Measurements from ENCODE around the gene TMEM229B.

TMEM229B gene

DNA sequence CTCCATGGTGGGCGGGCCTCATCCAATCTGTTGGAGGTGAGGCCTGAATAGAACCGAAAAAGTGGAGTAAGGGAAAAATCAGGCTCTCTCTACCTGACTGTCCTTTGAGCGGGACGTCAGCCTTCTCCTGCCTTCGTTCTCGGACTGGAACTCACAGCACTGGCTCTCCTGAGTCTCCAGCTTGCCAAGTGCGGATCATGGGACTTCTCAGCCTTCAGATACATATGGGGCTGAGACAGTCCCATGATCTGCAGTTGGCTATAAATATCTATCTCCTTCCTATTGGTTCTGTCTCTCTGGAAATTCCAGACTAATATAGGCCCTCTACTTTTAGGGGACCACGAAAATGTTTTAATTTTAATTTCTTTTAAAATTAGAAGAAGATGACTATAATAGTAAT is 46.8 kb downstream of the TMEM229B start:
- H3K27ac ChIP-seq = no peak overlapping the region
- no peak for TF ChIP-seq ZFX (IDR thresholded peaks at IDR 0.05; ENCODE audit: borderline replicate concordance)
- TF ChIP-seq, protein P1, sequence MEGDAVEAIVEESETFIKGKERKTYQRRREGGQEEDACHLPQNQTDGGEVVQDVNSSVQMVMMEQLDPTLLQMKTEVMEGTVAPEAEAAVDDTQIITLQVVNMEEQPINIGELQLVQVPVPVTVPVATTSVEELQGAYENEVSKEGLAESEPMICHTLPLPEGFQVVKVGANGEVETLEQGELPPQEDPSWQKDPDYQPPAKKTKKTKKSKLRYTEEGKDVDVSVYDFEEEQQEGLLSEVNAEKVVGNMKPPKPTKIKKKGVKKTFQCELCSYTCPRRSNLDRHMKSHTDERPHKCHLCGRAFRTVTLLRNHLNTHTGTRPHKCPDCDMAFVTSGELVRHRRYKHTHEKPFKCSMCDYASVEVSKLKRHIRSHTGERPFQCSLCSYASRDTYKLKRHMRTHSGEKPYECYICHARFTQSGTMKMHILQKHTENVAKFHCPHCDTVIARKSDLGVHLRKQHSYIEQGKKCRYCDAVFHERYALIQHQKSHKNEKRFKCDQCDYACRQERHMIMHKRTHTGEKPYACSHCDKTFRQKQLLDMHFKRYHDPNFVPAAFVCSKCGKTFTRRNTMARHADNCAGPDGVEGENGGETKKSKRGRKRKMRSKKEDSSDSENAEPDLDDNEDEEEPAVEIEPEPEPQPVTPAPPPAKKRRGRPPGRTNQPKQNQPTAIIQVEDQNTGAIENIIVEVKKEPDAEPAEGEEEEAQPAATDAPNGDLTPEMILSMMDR (IDR thresholded peaks at IDR 0.05) = no peak

DNA sequence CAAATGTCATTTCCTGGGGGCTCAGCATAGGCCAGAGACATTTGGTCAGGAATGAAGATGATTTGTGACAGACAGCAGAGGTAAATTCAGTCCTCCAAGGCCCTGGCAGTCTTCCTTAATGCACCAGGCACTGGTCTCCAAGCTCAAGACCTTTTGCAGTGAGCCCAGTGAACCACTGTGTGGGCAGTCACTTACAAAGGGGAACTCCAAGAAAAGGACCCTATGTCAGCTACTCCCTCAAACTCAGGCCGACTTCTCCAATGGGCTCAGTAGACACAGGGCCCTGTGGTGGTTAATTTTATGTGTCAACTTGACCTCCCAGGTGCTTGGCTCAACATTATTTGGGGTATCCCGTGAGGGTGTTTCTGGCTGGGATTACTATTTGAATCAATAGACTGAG is 47.3 kb downstream of the TMEM229B start:
- no peak for TF ChIP-seq ZFX (IDR thresholded peaks at IDR 0.05; ENCODE audit: borderline replicate concordance)
- TF ChIP-seq, protein P1 (IDR thresholded peaks at IDR 0.05) = no peak
- H3K27ac ChIP-seq = no peak overlapping the region

DNA sequence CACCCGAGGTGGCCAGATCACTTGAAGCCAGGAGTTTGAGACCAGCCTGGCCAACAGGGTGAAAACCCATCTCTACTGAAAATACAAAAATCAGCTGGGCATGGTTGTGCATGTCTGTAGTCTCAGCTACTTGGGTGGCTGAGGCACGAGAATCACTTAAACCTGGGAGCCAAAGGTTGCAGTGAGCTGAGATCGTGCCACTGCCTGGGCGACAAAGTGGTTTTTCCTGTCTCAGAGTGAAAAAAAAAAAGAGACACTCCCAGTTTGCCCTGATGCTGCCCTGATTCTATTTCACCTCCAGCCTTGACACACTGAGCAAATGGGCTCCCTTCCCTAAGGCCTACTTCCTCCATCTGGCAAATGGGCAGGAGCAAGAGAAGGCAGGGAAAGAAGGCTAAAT is 48.0 kb downstream of the TMEM229B start:
- TF ChIP-seq, protein P1 (IDR thresholded peaks at IDR 0.05) = no peak
- no peak for TF ChIP-seq ZFX (IDR thresholded peaks at IDR 0.05; ENCODE audit: borderline replicate concordance)
- H3K27ac ChIP-seq = no peak overlapping the region

DNA sequence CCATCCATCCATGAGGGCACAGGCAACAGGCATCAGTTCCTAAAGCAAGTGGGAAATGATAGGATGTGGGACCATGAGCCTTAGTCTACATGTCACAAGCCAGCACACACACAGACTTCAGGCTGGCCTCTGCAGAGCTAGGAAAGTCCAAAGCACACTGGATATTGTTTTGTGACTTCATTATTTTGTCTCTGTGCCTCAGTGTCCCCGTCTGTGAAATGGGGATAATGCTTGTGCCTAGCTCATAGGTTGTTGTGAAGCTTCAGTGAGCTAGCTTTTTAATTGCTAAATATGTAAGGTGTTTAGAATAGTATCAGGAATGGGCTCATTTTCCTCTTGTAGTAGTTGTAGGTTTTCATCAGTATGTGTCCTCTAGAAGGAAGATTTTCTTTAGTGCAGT is 49.6 kb downstream of the TMEM229B start:
- TF ChIP-seq, protein P1 (IDR thresholded peaks at IDR 0.05) = no peak
- TF ChIP-seq ZFX (IDR thresholded peaks at IDR 0.05; ENCODE audit: borderline replicate concordance) = no peak
- no peak overlapping the region for H3K27ac ChIP-seq

DNA sequence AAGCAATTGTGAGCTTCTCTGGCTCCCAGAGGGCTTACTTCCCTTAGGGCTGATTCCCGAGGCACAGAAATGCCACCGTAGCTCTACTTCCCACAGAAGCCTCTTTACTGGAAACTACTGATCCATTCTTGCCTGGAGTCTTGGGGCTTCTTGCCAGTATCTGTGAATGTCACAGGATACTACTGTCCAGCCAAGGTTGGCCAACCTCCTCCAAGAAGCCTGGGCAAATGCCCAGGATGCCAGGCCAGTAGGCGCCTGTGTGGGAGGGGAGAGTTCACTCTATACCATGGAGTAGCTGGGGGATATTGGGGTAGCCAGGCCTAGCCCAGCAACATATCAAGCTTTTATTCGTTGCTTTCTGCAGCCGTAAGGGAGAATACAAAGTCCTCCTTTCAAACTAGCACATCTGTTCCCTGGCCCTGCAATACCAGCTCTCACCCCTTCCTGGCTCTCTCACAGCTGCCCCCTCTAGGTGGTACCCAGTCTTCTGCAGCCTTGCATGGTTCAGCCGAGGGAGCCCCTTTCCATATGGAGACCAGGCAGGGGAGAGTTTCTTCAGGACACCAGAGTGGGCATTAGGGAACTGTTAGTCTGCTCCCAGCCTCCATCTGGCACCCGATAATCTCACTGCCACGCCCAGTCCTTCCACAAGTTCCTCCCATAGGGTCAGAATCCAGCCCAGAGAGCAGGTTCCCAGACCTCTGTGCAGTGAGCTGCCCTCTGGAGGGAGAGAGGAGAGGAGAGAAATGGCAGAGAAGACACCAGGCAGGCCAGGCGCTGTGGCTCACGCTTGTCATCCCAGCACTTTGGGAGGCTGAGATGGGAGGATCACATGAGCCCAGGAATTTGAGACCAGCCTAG is 52.3 kb downstream of the TMEM229B start:
- TF ChIP-seq, protein P1 (IDR thresholded peaks at IDR 0.05) = no peak
- no peak for TF ChIP-seq ZFX (IDR thresholded peaks at IDR 0.05; ENCODE audit: borderline replicate concordance)

DNA sequence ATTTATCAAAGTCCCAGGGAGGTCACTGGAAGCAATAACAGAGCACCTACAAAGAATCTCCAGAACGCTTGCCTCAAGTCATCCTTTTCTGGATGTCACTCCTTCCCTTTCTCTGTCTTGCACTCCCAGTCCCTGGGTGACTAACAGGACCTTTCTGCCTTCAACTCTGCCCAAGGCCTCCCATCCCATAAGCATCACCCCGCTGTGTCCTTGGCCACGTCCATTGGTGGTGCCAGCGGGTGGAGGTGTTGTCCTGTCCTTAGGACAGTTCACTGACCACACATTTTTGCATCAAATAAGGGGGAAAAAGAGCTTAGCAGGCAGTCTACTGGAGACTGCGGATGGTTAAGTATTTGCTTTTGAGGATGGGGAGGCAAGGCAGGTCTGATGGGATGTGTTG is 52.9 kb downstream of the TMEM229B start:
- H3K27ac ChIP-seq = no peak overlapping the region
- TF ChIP-seq ZFX (IDR thresholded peaks at IDR 0.05; ENCODE audit: borderline replicate concordance) = no peak
- TF ChIP-seq, protein P1 (IDR thresholded peaks at IDR 0.05) = no peak

More for the DNA sequence above, 52.3 kb downstream of the TMEM229B start:
- H3K27ac ChIP-seq = no peak overlapping the region

DNA sequence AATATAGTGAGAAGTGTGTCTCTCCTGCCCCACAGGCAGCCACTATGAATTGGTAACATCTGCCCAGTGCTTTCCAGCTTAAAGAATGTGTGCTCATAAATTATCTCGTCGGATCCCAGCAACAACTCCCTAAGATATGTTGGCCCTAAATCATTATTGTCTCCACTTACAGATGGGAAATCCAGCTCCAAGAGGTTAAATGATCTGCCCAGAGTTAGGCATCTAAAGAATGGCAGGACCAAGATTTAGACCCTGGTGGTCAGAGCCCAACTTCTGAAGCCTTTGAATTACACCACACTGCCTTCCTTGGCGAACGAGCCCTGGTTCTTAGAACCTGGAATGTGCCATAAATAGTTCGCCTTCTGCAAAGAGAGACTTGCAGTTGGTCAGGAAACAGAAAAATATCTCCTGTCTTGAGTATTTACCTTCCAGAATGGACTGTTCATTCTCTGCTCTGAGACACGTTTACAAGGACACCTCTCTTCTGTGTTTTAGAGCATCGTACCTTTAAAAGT is 56.4 kb downstream of the TMEM229B start:
- H3K27ac ChIP-seq = no peak overlapping the region
- TF ChIP-seq, protein P1 (IDR thresholded peaks at IDR 0.05) = no peak
- TF ChIP-seq ZFX (IDR thresholded peaks at IDR 0.05; ENCODE audit: borderline replicate concordance) = no peak

Data from 22Rv1 (cell line).